HS-27A (cell line): Measurements from ENCODE around the gene CHML.

ENCODE experiments used
- DNase-seq: peaks from one replicate; pipeline ENCODE4 v3.0.0-alpha.2; 2012; ENCODE audit warnings: low read depth, missing footprints

CHML gene

GRCh38 chr1:241590719-241591118 is 49.5 kb downstream of the CHML start:
- no peak for DNase-seq
